ENCODE measurements around the gene CACNA1G.

The CACNA1G gene

DNA sequence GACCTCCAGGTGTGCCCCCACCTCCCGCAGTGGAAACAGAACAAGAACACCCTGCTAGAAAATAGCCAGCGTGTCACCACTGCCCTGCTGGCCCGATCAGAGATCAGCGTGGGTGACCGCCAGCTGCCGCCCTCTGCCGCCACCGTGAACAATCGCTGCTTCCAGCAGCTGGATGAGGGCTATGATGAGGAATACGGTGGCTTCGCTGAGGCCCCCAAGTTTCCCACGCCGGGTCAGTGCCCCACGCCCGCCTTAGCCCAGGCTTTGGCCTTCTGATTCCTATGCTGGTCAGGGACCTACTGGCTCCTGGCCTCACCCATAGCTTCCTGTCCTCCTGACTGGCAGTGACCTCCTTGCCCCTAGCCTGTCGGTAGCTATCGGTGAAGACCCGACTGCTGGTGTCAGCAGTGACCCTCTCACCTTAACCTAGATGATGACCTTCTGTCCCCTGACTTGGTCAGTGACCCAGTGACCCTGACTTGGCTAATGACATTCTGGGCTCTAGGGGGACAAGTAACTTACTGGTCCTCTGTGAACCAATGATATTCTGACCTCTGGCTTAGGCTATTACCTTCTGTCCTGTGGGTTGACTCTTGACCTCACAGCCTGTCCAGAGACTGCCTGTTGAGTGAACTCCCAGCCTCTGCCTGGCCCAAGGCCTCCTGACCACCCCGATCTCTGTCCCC lies 11.1 kb upstream of the CACNA1G start:
- FAIRE-seq: no peak

DNA sequence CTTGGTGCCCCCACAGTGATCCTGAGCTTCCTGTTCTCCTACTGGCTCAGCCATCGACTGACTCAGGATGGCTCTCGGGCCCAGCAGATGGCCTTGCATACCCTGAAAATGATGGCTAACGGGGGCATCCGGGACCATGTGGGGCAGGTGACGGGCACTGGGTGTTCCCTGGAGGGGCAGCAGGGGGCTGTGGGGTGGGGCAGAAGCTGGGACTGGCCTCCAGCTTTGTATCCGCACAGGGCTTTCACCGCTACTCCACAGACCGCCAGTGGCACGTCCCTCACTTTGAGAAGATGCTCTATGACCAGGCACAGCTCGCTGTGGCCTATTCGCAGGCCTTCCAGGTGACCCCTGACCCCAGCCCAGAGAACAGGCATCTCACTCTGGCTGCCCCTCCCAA lies 10.5 kb upstream of the CACNA1G start:
- no peak for FAIRE-seq

DNA sequence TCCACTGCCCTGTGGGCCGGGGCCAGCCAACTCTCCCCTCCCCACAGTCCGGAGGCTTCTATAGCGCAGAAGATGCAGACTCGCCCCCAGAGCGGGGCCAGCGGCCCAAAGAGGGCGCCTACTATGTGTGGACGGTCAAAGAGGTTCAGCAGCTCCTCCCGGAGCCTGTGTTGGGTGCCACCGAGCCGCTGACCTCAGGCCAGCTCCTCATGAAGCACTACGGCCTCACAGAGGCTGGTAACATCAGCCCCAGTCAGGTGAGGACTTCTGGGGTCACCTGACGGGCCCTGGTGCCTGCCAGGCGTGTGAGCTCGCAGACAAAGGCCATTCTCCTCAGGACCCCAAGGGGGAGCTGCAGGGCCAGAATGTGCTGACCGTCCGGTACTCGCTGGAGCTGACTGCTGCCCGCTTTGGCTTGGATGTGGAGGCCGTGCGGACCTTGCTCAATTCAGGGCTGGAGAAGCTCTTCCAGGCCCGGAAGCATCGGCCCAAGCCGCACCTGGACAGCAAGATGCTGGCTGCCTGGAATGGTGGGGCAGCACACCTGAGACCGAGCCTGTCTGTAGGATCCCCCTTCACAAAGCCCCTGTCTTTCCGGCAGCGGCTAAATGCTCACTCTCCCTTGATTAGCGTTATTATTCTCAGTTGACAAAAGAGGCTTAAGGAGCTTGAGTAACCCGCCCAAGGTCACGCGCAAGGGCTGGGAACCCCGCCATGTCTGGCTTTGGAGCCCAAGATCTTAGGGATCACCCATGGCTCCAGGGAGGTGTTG lies 9.7 kb upstream of the CACNA1G start:
- no peak for FAIRE-seq

DNA sequence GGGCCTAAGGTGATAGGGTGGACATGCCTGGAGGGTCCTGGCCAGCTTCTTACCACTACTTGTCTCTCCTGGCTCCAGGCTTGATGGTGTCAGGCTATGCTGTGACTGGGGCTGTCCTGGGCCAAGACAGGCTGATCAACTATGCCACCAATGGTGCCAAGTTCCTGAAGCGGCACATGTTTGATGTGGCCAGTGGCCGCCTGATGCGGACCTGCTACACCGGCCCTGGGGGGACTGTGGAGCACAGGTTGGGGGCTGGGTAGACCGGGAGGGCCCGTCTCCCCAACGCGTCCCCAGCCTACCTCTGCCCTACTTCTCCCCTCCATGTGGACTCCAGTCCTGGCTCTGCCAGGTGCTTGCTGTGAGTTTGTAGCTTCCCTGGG lies 9.1 kb upstream of the CACNA1G start:
- no peak for FAIRE-seq

DNA sequence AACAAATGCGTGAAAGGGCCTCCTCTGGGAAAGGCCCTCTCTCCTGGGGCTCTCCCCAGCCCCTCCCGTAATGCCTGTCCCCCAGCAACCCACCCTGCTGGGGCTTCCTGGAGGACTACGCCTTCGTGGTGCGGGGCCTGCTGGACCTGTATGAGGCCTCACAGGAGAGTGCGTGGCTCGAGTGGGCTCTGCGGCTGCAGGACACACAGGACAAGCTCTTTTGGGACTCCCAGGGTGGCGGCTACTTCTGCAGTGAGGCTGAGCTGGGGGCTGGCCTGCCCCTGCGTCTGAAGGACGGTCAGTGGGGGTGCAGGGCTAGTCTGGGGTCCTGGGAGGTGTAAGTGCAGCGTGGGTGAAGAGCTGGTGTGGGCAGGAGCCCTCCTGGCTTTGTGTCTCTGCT lies 8.6 kb upstream of the CACNA1G start:
- FAIRE-seq: no peak

DNA sequence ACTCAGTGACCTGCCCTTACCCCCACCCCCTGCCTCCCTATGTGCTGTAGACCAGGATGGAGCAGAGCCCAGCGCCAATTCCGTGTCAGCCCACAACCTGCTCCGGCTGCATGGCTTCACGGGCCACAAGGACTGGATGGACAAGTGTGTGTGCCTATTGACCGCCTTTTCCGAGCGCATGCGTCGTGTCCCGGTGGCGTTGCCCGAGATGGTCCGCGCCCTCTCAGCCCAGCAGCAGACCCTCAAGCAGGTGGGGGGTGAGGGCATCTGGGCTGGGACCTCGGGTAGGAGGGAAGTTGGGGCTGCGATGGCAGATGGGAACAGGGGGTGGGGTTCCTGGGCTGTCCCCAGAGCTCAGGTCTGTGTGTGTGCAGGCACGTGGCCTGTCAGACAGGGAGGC lies 6.3 kb upstream of the CACNA1G start:
- FAIRE-seq: no peak

DNA sequence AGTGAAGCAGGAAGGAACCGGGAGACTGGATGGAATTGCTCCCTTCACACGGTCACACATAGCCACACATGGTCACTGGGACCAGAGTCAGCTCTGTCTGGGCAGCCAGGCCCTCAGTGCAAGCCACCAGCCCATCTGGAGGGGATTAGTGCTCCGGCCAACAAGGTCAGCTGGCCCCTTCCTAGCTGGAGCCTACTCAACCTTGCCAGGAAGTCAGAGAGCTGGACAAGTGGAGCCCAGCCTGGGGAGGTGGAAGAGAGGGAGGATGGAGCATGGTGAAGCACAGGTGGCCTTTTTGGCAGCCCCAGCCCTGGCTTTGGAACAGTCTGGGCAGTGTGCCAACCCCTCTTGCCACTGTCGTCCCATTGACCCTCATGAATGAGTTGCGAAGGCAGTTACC lies 3.7 kb upstream of the CACNA1G start:
- FAIRE-seq: no peak

DNA sequence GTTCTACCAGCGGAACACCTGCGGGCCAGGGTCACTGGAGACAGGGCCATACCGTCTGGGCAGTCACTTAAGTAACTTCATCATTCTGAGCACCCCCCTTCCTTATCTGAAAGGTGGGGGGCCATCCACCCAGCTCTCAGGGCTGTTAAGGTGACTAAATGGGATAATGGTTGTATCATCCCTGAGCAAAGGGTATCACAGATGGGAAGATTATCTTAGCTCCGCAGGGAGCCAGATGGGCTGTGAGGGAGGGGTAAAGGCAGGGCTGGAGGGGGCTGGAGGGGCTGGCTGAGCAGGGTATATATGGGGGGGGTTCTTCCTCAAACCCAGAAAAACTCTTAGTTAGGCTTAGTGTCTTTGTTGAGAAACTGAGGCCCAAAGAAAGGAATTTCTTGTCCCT lies 2.9 kb upstream of the CACNA1G start:
- no peak for FAIRE-seq

DNA sequence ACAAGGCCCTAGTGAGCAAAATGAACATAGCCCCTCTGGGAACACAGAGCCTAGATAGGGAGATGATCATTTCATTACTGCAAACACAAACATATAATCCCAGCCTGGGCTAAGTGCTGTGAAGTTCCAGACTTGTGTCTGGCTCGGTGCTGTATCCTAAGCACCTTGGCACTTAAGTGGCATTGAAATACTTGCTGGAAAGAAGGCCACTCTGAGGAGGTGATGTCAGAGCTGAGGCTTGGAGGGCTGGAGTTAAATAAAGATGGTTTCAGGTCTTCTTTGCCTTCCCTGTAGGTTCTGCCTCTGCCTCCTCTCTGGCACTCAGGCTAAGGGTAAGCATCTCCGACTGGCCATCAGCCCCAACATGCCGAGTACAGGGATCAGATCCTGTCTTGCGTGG lies 2.4 kb upstream of the CACNA1G start:
- no peak for FAIRE-seq

DNA sequence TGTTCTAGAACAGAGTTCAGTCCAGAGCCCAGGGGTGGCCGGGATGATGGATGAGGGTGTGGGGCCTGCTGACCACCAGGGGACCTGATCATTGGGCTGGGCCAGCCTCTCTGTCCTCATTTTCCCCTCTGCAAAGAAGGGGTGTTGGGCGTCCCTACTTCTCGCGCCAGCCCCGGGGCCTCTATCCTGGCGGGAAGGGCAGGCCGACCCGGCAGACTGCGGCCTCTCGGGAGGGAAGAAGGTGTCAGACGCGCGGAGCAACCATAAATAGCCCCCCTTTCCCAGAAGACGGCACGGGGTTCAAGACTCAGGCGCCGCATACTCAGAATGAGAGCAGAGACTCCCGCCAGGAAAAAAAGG lies 2.0 kb upstream of the CACNA1G start:
- no peak for FAIRE-seq

DNA sequence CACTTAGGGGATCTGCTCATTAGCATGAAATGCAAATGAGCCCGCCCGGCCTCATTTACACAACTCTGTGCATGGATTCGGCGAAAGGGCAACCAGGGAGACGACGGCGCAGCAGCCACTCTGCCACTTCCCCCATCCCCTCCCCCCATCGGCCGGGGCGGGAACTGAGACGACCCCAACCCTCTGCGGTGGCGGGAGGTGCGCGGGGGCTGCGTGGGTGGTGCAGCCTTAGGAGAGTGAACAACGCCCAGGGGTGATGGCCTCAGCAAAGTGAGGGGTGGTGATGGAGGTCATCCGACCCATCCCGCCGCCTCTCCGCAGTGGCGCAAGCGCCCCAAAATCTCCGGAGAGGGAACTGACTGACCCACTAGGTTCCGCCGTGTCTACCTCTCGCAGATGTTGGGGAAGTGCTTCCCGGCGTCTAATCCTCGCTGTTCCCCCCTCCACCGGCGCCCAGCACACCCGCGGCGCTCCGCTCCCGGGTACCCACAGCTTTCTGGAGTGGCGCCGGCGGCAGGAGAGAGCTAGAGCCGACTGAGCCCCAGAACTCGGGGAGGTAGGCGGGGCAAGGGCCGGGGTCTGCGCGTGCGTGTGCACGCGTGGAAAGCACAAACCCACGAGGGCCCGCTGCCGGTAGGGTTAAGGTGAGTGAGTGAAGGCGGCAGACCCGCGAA lies 1.4 kb upstream of the CACNA1G start:
- FAIRE-seq: no peak

DNA sequence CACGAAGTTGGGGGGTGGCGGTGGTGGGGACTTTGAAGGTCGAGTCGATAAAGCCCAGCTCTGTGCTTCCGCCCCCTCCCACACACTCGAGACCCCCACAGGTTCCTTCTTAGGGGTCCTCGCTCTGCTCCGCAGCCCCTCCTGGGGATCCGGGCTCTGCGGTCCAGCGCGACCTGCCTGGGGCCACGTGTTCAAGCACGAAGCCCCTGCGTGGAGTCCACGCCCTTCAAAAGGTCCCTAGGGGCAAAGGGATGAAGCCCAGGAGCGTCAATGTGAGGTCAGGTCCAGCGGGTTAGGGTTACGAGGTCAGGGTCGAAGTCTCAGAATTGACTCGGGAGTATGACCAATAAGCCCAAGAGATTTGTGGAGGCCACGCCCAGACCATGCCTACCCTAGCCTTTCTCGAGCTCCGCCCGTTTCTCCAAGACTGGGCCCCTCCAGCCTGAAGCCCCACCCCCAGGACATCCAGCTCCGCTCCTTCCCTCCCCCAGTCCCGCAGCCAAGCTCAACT lies 786 bp upstream of the CACNA1G start:
- FAIRE-seq: no peak

DNA sequence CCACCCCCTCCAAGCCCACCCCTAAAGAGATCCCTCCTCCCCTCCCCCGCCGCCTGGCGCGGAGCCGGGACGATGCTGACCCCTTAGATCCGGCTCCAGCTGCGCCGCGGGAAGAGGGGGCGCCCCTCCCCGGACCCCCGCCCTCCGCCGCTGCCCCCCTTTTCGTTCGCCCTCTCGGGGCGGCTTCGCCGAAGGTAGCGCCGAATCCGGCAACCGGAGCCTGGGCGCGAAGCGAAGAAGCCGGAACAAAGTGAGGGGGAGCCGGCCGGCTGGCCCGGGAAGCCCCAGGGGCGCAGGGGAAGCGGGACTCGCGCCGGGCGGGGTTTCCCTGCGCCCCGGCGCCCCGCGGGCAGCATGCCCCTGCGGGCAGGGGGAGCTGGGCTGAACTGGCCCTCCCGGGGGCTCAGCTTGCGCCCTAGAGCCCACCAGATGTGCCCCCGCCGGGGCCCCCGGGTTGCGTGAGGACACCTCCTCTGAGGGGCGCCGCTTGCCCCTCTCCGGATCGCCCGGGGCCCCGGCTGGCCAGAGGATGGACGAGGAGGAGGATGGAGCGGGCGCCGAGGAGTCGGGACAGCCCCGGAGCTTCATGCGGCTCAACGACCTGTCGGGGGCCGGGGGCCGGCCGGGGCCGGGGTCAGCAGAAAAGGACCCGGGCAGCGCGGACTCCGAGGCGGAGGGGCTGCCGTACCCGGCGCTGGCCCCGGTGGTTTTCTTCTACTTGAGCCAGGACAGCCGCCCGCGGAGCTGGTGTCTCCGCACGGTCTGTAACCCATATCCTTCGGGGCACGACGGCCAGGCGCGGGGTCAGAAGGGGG lies 623 bp downstream of the CACNA1G start:
- no peak for FAIRE-seq

DNA sequence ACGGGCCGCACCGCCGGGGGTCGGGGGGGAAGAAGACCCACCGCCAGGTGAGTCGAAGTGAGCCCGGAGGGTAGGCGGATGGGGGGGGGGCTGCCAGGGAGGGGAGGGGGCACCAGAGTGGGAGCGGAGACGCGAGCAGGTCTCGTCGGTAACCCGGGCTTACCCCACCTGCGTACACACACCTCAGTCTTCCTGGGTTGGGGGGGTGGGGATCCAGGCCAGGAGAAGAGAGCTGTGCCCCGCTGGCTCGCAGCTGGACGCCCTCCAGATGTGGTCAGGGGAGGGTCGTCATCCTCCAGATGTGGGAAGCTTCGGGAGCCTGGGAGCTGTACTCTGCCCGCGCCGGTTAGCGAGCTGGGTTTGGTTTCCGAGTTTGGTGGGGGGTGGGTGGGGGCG lies 1.2 kb downstream of the CACNA1G start:
- FAIRE-seq: no peak

DNA sequence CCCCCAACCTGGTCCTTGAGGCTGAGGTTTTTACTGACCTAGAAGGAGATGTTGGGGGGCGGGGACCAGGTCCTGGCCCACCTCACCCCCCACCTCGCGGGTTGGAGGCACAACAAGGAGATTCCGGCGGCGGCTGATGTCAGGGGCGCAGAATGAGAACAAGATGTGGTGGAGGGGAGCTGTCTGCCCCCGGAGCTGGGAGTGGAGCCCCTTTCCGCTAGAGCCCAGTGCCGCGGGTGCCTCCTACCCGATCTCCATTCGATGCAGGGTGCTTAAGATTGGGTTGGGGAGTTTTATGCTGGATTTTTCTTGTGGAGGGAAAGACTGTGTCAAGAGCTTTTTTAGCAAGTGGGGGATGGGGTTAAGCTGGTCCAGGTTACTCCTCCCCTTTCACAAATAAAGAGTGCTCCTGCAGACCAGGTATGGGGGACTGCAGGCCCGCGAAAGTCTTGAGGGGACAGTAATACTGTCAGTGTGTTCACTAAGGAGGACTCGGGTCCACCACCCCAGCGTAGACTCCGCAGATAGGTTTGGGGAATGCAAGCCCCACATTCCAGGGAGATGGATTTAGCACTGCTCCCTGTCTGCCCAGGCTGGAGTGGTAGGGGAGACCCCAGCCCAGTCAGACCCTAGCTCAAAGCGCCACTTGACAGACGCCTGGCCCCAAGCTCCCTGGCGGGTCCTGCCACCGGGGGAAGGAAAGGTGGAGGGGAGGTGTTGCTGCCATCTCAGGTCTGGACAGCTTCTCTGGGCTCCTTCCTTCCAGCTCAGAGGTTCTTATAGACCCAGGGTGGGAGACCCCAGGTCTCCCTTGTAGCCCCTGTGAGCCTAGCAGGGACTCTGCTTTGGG lies 2.0 kb downstream of the CACNA1G start:
- FAIRE-seq: no peak

DNA sequence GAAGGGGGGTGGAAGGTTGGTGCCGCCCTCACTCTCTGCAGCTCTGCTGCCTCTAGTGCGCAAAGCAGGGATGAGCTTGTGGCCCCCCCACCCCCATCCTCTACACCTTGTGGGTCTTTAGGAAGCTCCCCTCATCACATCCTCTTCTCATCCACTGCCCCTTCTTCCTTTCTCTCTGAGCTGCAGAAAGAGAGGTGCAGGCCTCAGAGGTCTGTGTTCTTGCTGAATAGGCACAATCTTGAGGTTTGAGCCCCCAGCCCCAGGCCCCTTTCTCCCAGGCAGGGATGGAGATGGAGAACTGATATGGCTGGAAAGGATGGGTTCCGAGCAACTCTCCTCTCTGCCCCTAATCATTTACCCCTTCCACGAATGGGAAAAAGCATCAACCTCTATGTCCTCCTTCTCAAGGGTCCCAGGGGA lies 2.6 kb downstream of the CACNA1G start:
- FAIRE-seq: no peak

DNA sequence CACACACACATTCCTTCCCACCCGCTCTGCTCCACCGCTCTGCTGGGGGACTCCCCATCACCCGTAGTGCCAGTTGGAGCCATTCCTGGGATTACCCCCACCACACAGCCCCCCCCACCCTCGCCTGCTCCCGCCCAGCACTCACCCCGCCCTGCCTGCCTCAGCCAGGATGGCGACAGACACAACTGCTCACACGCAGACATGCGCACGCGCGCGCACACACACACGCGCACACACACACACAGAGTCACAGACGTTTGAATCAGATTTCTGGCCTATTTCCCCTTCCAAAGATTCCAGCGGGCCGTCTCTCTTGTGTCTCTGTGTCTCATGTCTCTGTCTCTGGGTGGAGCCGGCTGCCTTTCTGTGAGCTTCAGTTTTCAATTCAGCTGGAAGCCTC lies 4.4 kb downstream of the CACNA1G start:
- FAIRE-seq: no peak

DNA sequence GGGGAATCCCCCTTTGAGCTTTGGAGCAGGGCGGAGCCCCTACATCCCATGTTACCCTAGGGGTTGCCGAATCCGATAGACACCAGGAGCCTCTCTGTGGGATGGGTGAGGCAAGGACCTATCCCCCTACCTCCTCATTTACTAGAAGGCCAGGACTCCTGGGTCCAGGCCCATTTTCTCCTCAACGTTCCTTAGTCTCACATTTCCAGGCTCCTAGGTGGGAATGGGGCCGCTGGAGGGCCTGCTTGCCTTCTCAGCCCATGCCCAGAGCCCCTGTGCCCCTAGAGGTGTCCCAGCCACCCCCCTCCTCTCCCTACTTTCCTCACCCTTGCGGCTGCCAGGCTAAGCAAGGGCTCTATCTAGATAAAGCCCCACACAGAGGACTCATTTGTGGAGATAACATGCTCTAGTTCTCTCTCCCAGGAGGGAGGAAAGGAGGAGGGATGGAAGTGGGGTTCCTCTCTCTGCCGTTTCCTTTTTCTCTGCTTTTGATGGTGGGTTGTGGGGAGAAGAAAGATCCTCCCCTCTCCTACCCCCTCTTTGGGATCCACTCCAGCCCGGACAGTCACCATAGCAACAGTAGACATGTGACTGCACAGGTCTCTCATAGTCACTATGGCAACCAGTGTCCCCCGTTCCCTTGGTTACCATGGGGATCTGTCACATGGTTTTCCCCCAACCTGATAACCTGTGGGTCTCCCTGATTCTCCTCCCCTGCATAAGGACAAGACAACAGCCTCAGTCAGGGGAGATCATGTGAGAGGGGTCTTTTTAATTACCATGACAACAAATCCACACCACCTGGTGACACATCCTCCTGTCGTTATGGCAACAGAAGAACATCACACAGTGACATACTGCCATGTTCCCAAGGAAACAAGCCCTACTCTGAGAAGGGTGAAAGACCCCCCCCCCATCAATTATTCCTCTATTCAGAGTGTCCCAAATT lies 5.2 kb downstream of the CACNA1G start:
- FAIRE-seq: no peak

DNA sequence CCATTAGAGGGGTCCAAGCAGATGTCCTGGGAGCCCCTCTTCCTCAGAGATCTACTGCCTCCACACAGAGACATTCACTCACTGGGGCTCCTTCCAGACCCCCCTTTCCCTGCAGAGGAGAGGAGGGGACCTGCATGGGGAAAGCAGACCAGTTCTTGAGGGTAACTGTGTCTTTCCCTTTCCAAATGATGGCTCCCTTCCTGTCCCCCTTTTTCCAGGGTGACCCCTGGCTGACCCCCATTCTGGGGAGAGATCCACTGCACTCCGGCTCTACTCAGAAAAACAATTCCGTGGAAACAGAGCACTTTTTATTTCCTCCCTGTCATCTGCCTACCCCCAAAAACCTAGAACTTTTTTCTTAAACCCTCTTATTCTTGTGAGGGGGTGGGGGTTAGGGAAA lies 6.4 kb downstream of the CACNA1G start:
- no peak for FAIRE-seq

DNA sequence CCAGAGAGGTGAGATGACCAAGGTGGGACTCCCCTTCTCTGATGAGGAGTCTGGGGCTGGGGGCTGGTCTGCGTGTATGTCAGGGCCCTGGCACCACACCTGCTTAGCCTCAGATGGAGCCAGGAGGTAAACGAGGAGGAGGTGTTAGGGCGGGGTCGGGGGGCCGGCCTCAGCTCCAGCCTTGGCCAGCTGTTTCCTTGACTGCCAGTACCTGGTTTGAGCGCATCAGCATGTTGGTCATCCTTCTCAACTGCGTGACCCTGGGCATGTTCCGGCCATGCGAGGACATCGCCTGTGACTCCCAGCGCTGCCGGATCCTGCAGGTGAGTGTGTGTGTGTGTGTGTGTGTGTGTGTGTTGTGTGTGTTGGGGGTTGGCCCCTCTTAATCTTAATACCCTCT lies 8.1 kb downstream of the CACNA1G start:
- FAIRE-seq: no peak

DNA sequence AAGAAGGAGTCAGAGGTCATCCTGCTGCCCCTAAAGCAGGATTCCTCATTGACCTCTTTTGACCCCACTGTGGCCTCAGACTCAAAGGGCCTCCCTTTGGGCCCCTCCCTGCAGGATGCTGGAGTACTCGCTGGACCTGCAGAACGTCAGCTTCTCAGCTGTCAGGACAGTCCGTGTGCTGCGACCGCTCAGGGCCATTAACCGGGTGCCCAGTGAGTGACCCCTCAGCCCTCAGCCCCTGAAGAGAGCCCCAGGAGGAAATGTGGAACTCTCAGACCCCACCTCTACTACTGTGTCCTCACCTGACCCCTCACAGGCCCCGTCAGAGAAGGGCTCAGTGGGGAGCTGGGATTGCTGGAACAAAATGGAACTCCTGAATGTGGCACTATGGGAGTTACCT lies 9.1 kb downstream of the CACNA1G start:
- no peak for FAIRE-seq
